ENCODE results near the gene CNPY1. TPM values are rescaled to one million over a fixed set of nuclear protein-coding genes. Genes with fewer than 3 reads are reported as not detected.

CNPY1 gene
- total and polyA plus RNA-seq, 2 of the 8 experiments (the other 6 are each of a cell fraction or from before 2014, with no cell fraction given) = not detected

- ChIA-PET CTCF (ENCODE audit: partially characterized antibody) (interaction anchor here (1.2 to 1.5 kb wide), 3 partner anchors 16 to 30 kb away, joined by 3 to 5 read pairs (median 3); no protein-coding TSS in a partner anchor), POLR2A (ENCODE audit: partially characterized antibody) (no interaction called here)
- no peak overlapping the region for H2AK5ac ChIP-seq (ENCODE audit: low read depth, low read length)
- H2BK5ac ChIP-seq (ENCODE audit: low read depth, low read length) = no peak overlapping the region
- H3K23ac ChIP-seq (ENCODE audit: insufficient read length) = no peak overlapping the region
- H3K27me3 ChIP-seq (replicated peaks in 1 of 4; ENCODE audit: control insufficient read depth in 3 of 4, extremely low read depth in 1 of 4, insufficient read depth in 3 of 4, low read length in 3 of 4) = no peaks in the 10 kb centered on the region
- no peak overlapping the region for H3K56ac ChIP-seq (replicated peaks; ENCODE audit: insufficient read length, low read depth, low read length)
- H3K79me1 ChIP-seq (ENCODE audit: low read depth, low read length) = no peaks in the 10 kb centered on the region; the same call in 1 of the 2 replicates
- no peak overlapping the region for H3K4me2 ChIP-seq (ENCODE audit: insufficient read depth in 1 of 2, low read depth in 2 of 2, low read length in 2 of 2)
- DNase-seq (ENCODE audit: low read depth in 1 of 2, low spot score in 2 of 2) = no peak
- no peak overlapping the region for H2BK20ac ChIP-seq (ENCODE audit: low read length)
- TF ChIP-seq BCL11A (IDR thresholded peaks at IDR 0.05; ENCODE audit: low read depth in 2 of 2, low read length in 2 of 2) (no peak), ATF3 (IDR thresholded peaks at IDR 0.05; ENCODE audit: insufficient read depth, low read depth, low read length) (no peak), YY1 (IDR thresholded peaks at IDR 0.05; ENCODE audit: low read depth, low read length) (no peak), KDM4A (IDR thresholded peaks at IDR 0.05; ENCODE audit: low read depth, low read length, severe bottlenecking) (no peak), CBX8 (IDR thresholded peaks at IDR 0.05; ENCODE audit: borderline replicate concordance, low read depth, low read length) (no peak)
- no peak overlapping the region for H3K18ac ChIP-seq (ENCODE audit: extremely low read depth, low read length)
- no peaks in the 10 kb centered on the region for H3K23me2 ChIP-seq (ENCODE audit: low read depth, low read length)
- no peak overlapping the region for H3K4me3 ChIP-seq (ENCODE audit: extremely low read depth in 1 of 4, insufficient read depth in 2 of 4, low read depth in 3 of 4, low read length in 4 of 4)
- no peaks in the 10 kb centered on the region for H3K79me2 ChIP-seq (ENCODE audit: control insufficient read depth in 1 of 2, insufficient read depth in 2 of 2, low read length in 2 of 2)
- no peak overlapping the region for H2AFZ ChIP-seq (ENCODE audit: low read length)
- FAIRE-seq = no peak
- H4K91ac ChIP-seq (replicated peaks; ENCODE audit: insufficient read length, low read length) = no peak overlapping the region
- no peak overlapping the region for H2BK15ac ChIP-seq (ENCODE audit: low read length)
- no peak overlapping the region for H2BK120ac ChIP-seq (replicated peaks; ENCODE audit: low read depth, low read length)
- H4K5ac ChIP-seq (ENCODE audit: insufficient read length, low read depth, low read length) = no peak overlapping the region
- H3K4ac ChIP-seq (replicated peaks; ENCODE audit: insufficient read length, low read depth, low read length) = no peak overlapping the region
- H3K14ac ChIP-seq (ENCODE audit: insufficient read length) = no peak overlapping the region
- no peaks in the 10 kb centered on the region for H3K9me3 ChIP-seq (ENCODE audit: insufficient read depth in 2 of 2, low read depth in 1 of 2, low read length in 1 of 2)
- no peak overlapping the region for H3K9ac ChIP-seq (replicated peaks in 1 of 4; ENCODE audit: extremely low read depth in 1 of 4, low read depth in 3 of 4, low read length in 3 of 4)
- 85% methylated on average over 10 of the region's 10 CpGs; no CpG with 5 or more reads in 1 of the 2 experiments for WGBS, 2 experiments (ENCODE audit: extremely low coverage in 1 of 2, insufficient coverage in 1 of 2, insufficient read length in 1 of 2, insufficient replicate concordance in 2 of 2, low coverage in 1 of 2, low lambda C conversion rate in 2 of 2, missing lambda C conversion rate in 1 of 2)
- H2BK12ac ChIP-seq (ENCODE audit: low read depth, low read length) = no peak overlapping the region
- peaks cover 0 to 6% (median 1%) of the 10 kb centered on the region in 4 experiments; a peak in 3 of 7 replicates for H3K4me1 ChIP-seq (replicated peaks in 1 of 4; ENCODE audit: control insufficient read depth in 3 of 4, insufficient read depth in 4 of 4, low read length in 3 of 4)
- no peak overlapping the region for H3K27ac ChIP-seq (ENCODE audit: low read depth, low read length)
- H4K8ac ChIP-seq (ENCODE audit: extremely low read depth, insufficient read depth, low read length) = no peak overlapping the region
- H3K36me3 ChIP-seq (ENCODE audit: control insufficient read depth in 2 of 4, insufficient read depth in 4 of 4, low read length in 3 of 4) = no peaks in the 10 kb centered on the region
- H4K20me1 ChIP-seq (replicated peaks in 1 of 2; ENCODE audit: control insufficient read depth in 1 of 2, insufficient read depth in 2 of 2, low read length in 2 of 2) = no peaks in the 10 kb centered on the region
These were observed 22.6 kb upstream of the CNPY1 start for GRCh38 chr7:155568842-155569494.

Measured in H1 (cell line).